VCaP (cell line): ENCODE data around the gene DNASE1L3.

Experiments
- H3K27ac ChIP-seq: fragments of 450-650 bp; 2 replicates; pipeline ENCODE4 v1.5.1; 2017
- TF ChIP-seq, protein P1 (sequence below): fragments of 450-650 bp; conservative IDR thresholded peaks from 2 replicates; pipeline ENCODE4 v1.5.1; 2017; ENCODE audit warnings: mild to moderate bottlenecking, moderate library complexity

Gene DNASE1L3

GRCh38 chr3:58215317-58216025, 4.7 kb upstream of the DNASE1L3 start:
- TF ChIP-seq, protein P1, sequence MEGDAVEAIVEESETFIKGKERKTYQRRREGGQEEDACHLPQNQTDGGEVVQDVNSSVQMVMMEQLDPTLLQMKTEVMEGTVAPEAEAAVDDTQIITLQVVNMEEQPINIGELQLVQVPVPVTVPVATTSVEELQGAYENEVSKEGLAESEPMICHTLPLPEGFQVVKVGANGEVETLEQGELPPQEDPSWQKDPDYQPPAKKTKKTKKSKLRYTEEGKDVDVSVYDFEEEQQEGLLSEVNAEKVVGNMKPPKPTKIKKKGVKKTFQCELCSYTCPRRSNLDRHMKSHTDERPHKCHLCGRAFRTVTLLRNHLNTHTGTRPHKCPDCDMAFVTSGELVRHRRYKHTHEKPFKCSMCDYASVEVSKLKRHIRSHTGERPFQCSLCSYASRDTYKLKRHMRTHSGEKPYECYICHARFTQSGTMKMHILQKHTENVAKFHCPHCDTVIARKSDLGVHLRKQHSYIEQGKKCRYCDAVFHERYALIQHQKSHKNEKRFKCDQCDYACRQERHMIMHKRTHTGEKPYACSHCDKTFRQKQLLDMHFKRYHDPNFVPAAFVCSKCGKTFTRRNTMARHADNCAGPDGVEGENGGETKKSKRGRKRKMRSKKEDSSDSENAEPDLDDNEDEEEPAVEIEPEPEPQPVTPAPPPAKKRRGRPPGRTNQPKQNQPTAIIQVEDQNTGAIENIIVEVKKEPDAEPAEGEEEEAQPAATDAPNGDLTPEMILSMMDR = no peak
- peak overlapping the region; percentile 21; the same call in 1 of the 2 replicates for H3K27ac ChIP-seq

DNA sequence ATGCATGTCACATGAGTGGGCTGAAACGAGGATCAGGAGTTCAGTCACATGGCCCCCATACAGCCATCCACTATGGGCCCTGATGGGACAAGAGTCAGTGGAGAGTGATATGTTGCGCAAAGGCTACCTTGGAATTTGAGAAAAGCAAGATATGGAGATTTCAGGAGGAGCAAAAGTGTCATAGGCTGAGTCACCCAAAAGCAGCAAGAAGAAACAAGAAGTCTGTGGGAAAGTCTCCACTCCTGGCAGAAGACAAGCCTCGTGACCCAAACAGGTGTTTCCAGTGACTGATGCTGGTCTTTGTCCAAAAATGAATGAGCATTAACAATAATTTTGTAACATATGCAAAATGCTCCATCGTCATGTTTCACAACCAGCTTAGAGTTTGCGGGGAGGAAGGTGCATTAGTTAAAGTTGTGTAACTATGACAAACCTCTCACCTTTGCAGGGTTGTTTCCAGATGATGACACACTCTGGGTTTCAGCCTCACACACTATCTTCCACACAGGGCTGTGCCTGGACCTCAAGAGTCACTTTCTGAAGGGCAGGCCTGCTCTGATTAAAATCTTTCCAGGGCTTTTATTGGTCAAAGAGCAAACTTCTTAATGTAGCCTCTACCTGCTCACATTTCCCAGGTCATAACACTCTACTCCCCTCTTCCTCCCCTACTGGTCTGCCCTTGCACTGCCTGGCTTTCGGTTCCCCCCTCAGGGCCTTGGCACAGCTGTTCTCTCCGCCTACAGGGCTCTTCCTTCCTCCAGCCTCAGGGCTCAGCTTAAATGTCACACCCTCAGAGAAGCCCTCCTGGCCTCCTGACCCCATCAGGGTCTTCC, 3.9 kb upstream of the DNASE1L3 start:
- H3K27ac ChIP-seq = peak overlapping the region; percentile 21; the same call in 1 of the 2 replicates
- TF ChIP-seq, protein P1 = no peak

DNA sequence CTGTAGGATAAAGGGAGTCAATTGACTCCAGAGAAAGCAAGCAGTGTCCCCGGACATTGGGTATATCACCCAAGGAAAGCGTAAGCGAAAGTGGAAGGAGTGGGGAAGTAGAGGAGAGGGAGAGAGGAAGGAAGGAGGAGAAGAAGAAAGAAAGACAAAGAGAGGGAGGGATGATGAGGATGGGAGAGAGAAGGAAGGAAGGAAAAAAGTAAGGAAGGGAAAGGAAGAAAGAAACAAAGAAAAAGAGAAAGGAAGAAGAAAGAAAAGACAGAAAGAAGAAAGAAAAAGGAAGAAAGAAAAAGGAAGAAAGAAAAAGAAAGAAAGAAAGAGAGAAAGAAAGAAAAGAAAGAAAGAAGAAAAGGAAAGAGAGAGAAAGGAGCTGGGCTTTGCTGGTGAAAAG, 839 bp downstream of the DNASE1L3 start:
- TF ChIP-seq, protein P1 = no peak
- H3K27ac ChIP-seq = peak overlapping the region; percentile 42; the same call in 1 of the 2 replicates

DNA sequence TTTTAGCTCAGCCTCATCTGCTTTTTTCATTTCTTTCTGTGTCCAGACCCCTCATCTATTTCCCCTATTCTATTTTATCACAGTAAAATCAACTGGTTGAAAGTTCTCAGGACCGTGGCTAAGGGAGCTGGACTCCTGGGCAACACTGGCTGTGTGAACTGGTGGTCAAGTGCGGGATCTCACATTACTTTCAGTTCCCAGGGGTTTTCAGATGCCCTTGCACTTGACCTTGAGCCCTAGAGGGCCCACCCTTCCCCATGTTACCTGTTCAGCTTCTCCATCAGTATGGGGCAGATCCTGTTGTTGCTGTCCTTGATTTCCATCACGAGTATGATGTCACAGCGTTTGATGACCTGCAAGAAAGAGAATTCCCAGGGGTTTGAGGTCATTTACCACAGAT, 2.8 kb downstream of the DNASE1L3 start:
- TF ChIP-seq, protein P1 = no peak

GRCh38 chr3:58206406-58207011, 4.3 kb downstream of the DNASE1L3 start:
- H3K27ac ChIP-seq = no peak overlapping the region
- TF ChIP-seq, protein P1 = no peak

More for the DNA sequence above, 2.8 kb downstream of the DNASE1L3 start:
- no peak overlapping the region for H3K27ac ChIP-seq

GRCh38 chr3:58205981-58206380, 4.8 kb downstream of the DNASE1L3 start:
- TF ChIP-seq, protein P1 = no peak
- H3K27ac ChIP-seq = no peak overlapping the region

DNA sequence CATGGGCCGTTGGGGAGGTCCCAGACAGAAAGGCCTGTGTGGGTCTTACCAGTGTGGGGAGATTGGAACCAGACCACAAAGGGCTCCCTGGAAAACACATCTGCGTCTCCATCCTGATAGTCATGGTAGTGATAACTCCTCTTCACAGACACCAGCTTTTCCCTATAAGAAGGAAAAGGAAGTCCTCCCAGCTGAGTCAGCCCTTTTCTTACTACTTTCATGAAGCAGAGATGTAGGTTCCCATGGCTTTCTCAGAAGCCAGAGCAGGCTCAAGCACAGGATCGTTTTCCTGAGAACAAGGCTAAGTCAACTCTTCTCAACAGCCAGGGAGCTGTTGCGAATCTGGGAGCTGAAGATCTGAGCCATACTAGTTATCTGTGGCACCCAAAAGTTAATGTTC, 6.1 kb downstream of the DNASE1L3 start:
- H3K27ac ChIP-seq = no peak overlapping the region
- TF ChIP-seq, protein P1 = no peak
